ENCODE data around the gene STXBP1. TPM values are rescaled to one million over a fixed set of nuclear protein-coding genes. Genes with fewer than 3 reads are reported as not detected.

The STXBP1 gene
- total RNA-seq, 4 donors from 2014 or later: 4.7 to 36.1 (median 12.2) TPM

DNA sequence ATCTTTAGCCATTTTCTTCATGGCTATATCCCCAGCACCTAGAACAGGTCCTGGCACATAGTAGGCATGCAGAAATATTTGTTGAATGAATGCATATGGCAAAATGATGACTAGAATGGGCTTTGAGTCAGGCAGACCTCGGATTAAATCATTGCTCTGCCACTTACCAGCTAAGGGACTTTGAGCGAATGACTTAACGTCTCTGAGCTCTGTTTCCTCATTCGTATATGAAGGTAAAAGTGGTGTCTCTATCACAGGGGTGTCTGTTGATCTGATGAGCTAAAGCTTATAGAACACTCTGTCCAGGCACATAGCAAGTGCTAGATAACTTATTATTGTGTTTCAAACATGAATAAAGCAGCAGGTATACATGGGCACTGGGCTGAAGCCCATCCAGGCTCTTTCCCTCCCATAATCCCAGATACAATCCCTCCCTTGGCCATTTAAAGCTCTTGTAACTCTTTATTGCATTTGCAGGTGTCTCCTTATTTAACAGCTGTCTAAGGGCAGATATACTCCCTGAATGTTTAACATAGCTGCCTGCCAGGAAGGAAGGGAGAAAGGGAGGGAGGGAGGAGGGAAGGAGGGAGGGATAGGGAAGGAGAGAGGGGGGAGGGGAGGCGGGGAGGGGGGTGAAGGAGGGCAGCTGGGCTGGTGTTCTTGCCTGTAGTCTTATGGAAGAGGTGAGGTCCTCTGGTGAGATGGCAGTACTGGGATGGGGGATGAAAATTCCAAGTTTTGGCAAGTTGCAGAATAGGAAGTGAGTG, 23.2 kb upstream of the STXBP1 start:
- H3K36me3 ChIP-seq: no peaks in the 10 kb centered on the region
- TF ChIP-seq, protein P1, sequence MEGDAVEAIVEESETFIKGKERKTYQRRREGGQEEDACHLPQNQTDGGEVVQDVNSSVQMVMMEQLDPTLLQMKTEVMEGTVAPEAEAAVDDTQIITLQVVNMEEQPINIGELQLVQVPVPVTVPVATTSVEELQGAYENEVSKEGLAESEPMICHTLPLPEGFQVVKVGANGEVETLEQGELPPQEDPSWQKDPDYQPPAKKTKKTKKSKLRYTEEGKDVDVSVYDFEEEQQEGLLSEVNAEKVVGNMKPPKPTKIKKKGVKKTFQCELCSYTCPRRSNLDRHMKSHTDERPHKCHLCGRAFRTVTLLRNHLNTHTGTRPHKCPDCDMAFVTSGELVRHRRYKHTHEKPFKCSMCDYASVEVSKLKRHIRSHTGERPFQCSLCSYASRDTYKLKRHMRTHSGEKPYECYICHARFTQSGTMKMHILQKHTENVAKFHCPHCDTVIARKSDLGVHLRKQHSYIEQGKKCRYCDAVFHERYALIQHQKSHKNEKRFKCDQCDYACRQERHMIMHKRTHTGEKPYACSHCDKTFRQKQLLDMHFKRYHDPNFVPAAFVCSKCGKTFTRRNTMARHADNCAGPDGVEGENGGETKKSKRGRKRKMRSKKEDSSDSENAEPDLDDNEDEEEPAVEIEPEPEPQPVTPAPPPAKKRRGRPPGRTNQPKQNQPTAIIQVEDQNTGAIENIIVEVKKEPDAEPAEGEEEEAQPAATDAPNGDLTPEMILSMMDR (IDR thresholded peaks at IDR 0.05): no peak
- no peak for TF ChIP-seq POLR2A (IDR thresholded peaks at IDR 0.05)
- H3K27me3 ChIP-seq: no peaks in the 10 kb centered on the region
- peaks cover 0 to 47% (median 6%) of the 10 kb centered on the region in 3 donors for H3K4me1 ChIP-seq
- 42 to 50% methylated on average over 5 of the region's 5 CpGs for WGBS, 2 donors
- H3K9me3 ChIP-seq: no peaks in the 10 kb centered on the region
- H3K27ac ChIP-seq: no peak overlapping the region
- no peak for DNase-seq
- intact Hi-C loops (cut with DNase I): loop anchor here (5.0 kb wide), 1 partner anchor 82 kb away; no protein-coding TSS in a partner anchor
- no peak overlapping the region for H3K4me3 ChIP-seq

DNA sequence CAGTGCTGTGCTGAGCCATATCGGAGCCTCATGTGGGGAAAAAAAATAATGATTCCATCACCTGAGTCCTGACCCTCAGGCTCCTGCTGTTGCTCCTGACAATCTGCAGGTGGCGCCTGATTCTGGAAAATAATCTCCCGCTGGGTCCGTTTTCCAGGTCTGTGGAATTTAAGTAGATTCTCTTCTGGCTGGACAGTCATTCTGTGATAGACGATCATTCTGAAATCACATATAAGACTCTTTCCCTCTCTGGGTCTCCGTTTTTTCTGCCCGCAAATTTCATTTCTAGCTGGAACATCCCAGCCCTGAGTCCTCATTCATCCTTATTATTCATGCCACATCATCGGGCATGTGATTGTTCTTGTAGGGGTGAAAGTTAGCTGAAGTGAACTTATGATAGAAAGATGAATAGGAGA, 22.1 kb upstream of the STXBP1 start:
- Histone ChIP-seq H3K4me3 (no peak overlapping the region), H3K36me3 (no peaks in the 10 kb centered on the region), H3K27ac (no peak overlapping the region), H3K9me3 (no peaks in the 10 kb centered on the region), H3K27me3 (no peaks in the 10 kb centered on the region), H3K4me1 (peaks cover 0 to 38% (median 6%) of the 10 kb centered on the region in 3 donors)
- intact Hi-C loops (cut with DNase I): loop anchor here (5.0 to 10.0 kb wide), 3 partner anchors 83 to 335 kb away; no protein-coding TSS in a partner anchor
- no peak for DNase-seq
- no peak for TF ChIP-seq POLR2A (IDR thresholded peaks at IDR 0.05)
- TF ChIP-seq, protein P1 (IDR thresholded peaks at IDR 0.05): peak; percentile 87 to 95 (median 94)
- 4 to 10% methylated on average over 8 of the region's 8 CpGs for WGBS, 2 donors

DNA sequence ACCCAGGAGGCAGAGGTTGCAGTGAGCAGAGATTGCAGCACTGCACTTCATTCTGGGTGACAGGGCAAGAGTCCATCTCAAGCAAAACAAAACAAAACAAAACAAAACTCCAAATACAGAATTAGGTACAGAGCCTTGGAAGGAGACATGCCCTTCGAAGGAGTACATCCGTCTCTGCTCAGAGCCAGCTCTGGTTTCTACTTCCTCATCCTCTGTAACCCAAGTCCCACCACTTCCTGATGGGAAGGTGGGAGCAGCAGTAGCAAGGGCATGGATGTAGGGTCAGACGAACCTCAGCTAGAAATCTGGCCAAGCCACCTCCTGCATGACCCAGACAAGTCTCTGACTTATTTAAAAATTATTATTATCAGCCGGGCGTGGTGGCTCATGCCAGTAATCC, 16.5 kb upstream of the STXBP1 start:
- no peak for TF ChIP-seq POLR2A (IDR thresholded peaks at IDR 0.05)
- TF ChIP-seq, protein P1 (IDR thresholded peaks at IDR 0.05): no peak
- intact Hi-C loops (cut with DNase I): loop anchor here (10.0 kb wide), 1 partner anchor 329 kb away; no protein-coding TSS in a partner anchor
- Histone ChIP-seq H3K36me3 (no peaks in the 10 kb centered on the region), H3K27me3 (no peaks in the 10 kb centered on the region), H3K4me1 (peaks cover 0 to 11% (median 0%) of the 10 kb centered on the region in 3 donors), H3K9me3 (no peaks in the 10 kb centered on the region), H3K27ac (no peak overlapping the region), H3K4me3 (no peak overlapping the region)
- DNase-seq: no peak
- WGBS, 2 donors: 50 to 75% methylated on average over 5 of the region's 5 CpGs

DNA sequence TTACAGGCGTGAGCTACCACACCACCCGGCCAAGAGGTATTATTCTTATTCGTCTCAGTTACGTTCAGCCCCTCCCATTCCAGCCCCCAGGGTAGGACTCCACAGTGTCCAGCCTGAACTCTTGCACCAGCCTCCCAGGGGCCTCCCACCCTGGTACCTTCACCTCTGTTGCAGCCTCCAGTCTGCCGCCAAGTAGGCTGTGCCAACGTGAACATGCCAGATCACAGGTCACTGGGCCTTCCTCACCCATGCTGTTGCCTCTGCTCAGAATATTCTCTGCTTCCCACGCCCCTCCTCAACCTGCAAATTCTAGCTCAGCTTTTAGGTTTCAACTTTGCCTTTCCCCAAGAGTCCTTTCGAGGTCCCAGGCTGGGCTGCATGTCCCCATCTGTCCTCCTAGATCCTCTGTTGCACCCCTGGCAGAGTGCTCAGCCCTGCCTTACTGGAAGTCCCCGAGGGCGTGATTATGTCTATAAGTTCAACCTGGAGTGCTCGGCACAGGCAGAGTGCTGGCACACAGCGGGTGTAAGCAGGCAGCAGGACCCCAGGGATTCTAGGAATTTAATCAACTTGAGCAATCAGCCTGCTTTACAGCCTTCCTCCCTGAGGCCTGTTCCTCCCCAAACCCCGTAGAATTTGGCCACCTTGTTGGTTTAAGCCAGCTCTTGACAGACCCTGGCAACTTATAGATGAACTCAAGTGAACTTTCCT, 13.1 kb upstream of the STXBP1 start:
- H3K4me3 ChIP-seq: no peak overlapping the region
- H3K4me1 ChIP-seq: peaks cover 0 to 11% (median 0%) of the 10 kb centered on the region in 3 donors
- no peak overlapping the region for H3K27ac ChIP-seq
- 46 to 57% methylated on average over 11 of the region's 13 CpGs for WGBS, 2 donors
- no peaks in the 10 kb centered on the region for H3K9me3 ChIP-seq
- no peak for DNase-seq
- no peaks in the 10 kb centered on the region for H3K27me3 ChIP-seq
- H3K36me3 ChIP-seq: no peaks in the 10 kb centered on the region
- intact Hi-C loops (cut with DNase I): loop anchor here (10.0 kb wide), 1 partner anchor 326 kb away; no protein-coding TSS in a partner anchor
- TF ChIP-seq, protein P1 (IDR thresholded peaks at IDR 0.05): no peak
- TF ChIP-seq POLR2A (IDR thresholded peaks at IDR 0.05): no peak

DNA sequence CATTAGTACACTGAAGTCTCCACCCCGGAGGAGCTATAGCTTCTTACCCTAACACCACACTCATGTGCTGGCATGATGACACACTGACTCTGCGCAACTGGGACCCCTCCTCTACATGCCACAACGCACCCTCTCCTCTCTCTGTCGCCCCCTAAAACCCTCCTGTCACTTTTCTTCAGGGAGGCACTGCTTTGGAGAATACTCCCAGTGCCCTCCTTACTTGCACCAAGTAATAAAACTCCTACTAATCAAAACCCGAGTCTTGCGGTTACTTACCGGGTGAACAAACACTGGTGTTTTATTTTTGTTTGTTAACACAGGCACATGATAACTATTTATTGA, 12.6 kb upstream of the STXBP1 start:
- H3K4me3 ChIP-seq: no peak overlapping the region
- no peaks in the 10 kb centered on the region for H3K27me3 ChIP-seq
- no peak for DNase-seq
- H3K9me3 ChIP-seq: no peaks in the 10 kb centered on the region
- no peak for TF ChIP-seq POLR2A (IDR thresholded peaks at IDR 0.05)
- TF ChIP-seq, protein P1 (IDR thresholded peaks at IDR 0.05): no peak
- WGBS, 2 donors: 58 to 64% methylated on average over 7 of the region's 7 CpGs
- no peak overlapping the region for H3K27ac ChIP-seq
- intact Hi-C loops (cut with DNase I): loop anchor here (10.0 kb wide), 1 partner anchor 325 kb away; no protein-coding TSS in a partner anchor
- H3K36me3 ChIP-seq: no peaks in the 10 kb centered on the region
- H3K4me1 ChIP-seq: peaks cover 0 to 11% (median 0%) of the 10 kb centered on the region in 3 donors

Measured in esophagus squamous epithelium (tissue), 5 donors.